T-helper 2 cell treated with Interferon-gamma antibody and Interleukin-4, amounts not matched to agents 5 μg/mL and 100 μg/mL, for 36 hours (primary cell): ENCODE measurements around the gene SHISA4.

Experiments used
- DNase-seq: peaks from one replicate; pipeline ENCODE4 v3.0.0; 2021; ENCODE audit warnings: low spot score
- H3K27ac Mint-ChIP-seq: one replicate; pipeline ENCODE4 v1.8.0; 2021; ENCODE audit warnings: mild to moderate bottlenecking, mixed read lengths
- H3K27me3 Mint-ChIP-seq: one replicate; pipeline ENCODE4 v1.8.0; 2021; ENCODE audit warnings: low read depth, mixed read lengths
- H3K36me3 Mint-ChIP-seq: one replicate; pipeline ENCODE4 v1.8.0; 2021; ENCODE audit warnings: low read depth, mixed read lengths
- H3K4me1 Mint-ChIP-seq: one replicate; pipeline ENCODE4 v1.8.0; 2021; ENCODE audit warnings: low read depth, mixed read lengths
- H3K4me3 Mint-ChIP-seq: one replicate; pipeline ENCODE4 v1.8.0; 2022; ENCODE audit warnings: mild to moderate bottlenecking, moderate library complexity, mixed read lengths
- H3K9me3 Mint-ChIP-seq: one replicate; pipeline ENCODE4 v1.8.0; 2021; ENCODE audit warnings: mixed read lengths

The SHISA4 gene

DNA sequence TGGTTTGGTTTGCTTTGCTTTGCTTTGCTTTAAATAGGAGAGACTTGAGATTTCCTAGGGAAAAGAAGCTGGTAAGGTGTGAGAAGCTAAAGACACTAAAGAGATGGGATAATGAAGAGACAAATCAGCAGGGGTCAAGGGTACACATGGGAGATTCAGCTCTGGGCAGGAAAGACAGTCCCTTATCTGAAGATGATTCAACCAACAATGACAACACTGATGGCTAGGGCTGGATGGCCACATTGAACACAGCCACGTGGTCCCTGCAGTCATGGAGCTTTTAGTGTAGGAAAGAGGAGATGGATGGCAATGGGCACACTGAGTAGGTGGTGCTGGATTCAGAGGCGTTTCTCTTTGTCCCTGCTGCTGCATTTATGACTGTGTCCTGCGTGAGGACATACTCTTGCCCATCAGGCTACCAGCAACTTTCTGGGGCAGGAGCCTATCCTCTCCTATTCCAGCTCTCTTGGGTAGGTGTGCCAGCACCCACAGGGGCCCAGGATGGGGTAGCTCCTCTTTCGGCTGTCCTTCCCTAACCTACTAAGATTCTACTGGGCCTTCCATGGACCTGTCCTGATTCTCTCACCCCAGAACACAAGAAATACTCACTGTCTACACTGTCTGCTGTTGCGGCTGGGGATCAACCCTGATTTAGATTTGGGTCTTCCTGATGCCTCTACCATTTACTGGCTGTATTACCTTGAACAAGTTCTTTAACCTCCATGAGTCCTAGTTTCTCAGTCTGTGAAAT lies 1.4 kb upstream of the SHISA4 start:
- peaks cover 3% of the 10 kb centered on the region for H3K4me1 Mint-ChIP-seq
- H3K4me3 Mint-ChIP-seq: no peak overlapping the region

DNA sequence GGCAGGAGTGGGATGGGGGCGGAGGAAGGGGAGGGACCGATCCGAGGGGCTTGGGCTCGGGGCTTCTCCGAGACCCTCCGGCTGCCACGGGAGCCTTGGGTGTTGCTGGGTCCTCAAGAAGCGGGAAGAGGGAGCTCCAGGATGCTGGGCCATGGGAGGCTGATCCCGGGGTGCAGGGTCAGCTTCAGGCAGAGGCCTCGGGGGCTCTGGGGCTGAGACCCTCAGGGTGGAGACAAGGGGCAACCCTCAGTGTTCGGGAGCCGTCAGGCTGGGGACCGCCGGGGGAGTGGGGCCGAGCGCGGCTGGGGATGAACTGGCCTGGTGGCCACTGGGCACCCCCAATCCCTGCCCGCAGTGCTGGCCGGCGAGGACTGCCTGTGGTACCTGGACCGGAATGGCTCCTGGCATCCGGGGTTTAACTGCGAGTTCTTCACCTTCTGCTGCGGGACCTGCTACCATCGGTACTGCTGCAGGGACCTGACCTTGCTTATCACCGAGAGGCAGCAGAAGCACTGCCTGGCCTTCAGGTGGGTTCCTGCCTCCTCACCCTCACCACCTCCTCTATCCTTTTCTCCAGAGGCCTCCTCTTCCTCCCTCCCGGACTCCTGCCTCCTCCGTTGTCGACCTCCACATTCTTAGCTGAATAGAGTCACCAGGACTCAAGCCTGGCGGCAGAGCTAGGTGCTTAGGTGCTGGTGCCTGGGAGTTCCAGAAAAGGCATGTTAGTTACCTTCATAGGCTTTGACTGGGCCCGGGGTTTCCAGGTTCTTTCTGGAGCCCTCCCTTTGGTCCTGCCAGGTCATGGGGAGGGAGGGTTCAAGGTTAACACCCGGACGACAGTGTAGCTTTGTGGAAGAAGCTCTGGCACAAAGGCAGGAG lies 631 bp downstream of the SHISA4 start:
- no peak for DNase-seq
- Mint-ChIP-seq H3K4me3 (peak overlapping the region; percentile 49), H3K36me3 (peaks cover 1% of the 10 kb centered on the region), H3K27ac (no peak overlapping the region), H3K27me3 (peaks cover 49% of the 10 kb centered on the region), H3K4me1 (no peaks in the 10 kb centered on the region), H3K9me3 (no peaks in the 10 kb centered on the region)

More for the DNA sequence above, 1.4 kb upstream of the SHISA4 start:
- DNase-seq: no peak
- Mint-ChIP-seq H3K27ac (no peak overlapping the region), H3K27me3 (peaks cover 45% of the 10 kb centered on the region), H3K9me3 (no peaks in the 10 kb centered on the region), H3K36me3 (peaks cover 1% of the 10 kb centered on the region)

DNA sequence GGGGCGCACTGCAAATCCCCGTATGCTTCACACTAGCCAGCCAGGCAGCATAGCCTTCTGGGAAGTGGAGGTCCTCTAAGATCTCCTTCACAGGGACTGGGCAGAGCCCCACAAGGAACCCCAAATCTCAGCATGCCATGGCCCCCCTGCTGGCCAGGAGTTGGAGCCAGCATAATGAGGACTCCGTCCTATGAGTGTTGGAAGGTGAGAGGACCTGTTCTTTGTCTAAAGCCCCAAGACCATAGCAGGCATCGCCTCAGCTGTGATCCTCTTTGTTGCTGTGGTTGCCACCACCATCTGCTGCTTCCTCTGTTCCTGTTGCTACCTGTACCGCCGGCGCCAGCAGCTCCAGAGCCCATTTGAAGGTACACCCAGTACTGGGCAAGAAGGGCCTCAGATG lies 1.5 kb downstream of the SHISA4 start:
- peaks cover 4% of the 10 kb centered on the region for H3K4me1 Mint-ChIP-seq
- H3K9me3 Mint-ChIP-seq: no peaks in the 10 kb centered on the region
- no peak overlapping the region for H3K27ac Mint-ChIP-seq
- H3K36me3 Mint-ChIP-seq: peaks cover 1% of the 10 kb centered on the region
- H3K27me3 Mint-ChIP-seq: peaks cover 45% of the 10 kb centered on the region
- no peak for DNase-seq
- H3K4me3 Mint-ChIP-seq: no peak overlapping the region

DNA sequence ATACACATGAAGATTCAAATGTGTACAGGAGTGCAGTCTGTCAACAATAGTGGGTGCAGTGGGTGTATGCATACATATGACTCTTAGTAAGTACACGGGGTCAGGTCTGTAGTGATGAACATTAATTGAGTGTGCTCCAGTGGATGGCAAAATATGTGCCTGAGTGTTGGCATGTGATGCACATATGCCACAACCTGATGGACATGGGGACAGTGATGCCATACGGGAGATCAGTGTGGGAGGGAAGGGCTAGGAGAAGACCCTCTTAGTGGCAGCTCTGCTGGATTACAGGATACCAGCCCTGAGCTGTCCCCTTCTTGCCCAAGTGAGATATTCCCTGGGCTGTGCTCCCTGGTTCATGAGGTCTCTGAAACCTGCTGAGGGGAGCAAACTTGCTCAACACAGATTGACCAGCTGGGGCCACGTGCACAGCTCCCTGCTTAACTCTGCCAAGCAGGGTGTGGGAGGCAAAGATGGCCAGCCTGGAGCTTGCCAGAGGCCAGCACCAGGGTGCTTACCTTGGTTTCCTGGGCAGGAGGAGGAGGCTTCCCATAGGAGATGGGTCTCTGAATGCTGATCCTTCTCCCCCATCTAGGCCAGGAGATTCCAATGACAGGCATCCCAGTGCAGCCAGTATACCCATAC lies 2.2 kb downstream of the SHISA4 start:
- Mint-ChIP-seq H3K27ac (no peak overlapping the region), H3K27me3 (peaks cover 44% of the 10 kb centered on the region), H3K9me3 (no peaks in the 10 kb centered on the region), H3K4me1 (peaks cover 5% of the 10 kb centered on the region), H3K4me3 (no peak overlapping the region), H3K36me3 (peaks cover 1% of the 10 kb centered on the region)
- DNase-seq: no peak

DNA sequence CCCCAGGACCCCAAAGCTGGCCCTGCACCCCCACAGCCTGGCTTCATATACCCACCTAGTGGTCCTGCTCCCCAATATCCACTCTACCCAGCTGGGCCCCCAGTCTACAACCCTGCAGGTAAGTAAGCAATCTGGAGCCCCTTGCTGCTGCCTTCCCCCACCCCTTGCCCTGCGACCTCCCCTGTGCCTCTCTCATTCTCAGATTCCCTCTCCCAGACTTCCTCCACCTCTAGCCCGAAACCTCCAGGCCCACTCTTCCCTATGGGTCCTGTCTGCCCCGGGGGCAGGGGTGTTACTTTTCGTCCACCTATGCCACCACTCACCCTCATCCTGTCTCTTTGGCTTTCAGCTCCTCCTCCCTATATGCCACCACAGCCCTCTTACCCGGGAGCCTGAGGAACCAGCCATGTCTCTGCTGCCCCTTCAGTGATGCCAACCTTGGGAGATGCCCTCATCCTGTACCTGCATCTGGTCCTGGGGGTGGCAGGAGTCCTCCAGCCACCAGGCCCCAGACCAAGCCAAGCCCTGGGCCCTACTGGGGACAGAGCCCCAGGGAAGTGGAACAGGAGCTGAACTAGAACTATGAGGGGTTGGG lies 2.9 kb downstream of the SHISA4 start:
- H3K9me3 Mint-ChIP-seq: no peaks in the 10 kb centered on the region
- H3K36me3 Mint-ChIP-seq: peaks cover 1% of the 10 kb centered on the region
- H3K4me1 Mint-ChIP-seq: peaks cover 11% of the 10 kb centered on the region
- no peak for DNase-seq
- peaks cover 44% of the 10 kb centered on the region for H3K27me3 Mint-ChIP-seq
- H3K4me3 Mint-ChIP-seq: no peak overlapping the region
- no peak overlapping the region for H3K27ac Mint-ChIP-seq

DNA sequence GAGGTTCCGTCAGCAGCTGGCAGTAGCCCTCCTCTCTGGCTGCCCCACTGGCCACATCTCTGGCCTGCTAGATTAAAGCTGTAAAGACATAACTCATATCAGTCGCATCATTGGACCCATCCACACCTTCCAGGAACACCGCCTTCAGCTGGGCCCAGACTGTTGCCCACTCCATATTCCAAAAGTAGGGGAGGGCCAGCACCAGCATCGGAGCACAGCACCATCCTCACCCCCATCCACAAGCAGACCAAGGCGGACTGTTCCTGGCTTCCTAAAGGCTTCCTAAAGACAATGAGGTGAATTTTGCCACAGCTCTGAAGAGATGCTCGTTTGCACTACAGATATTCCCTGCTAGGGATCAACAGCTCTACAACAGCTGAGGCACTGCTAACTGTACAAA lies 3.5 kb downstream of the SHISA4 start:
- Mint-ChIP-seq H3K27me3 (peaks cover 37% of the 10 kb centered on the region), H3K27ac (no peak overlapping the region), H3K36me3 (peaks cover 1% of the 10 kb centered on the region), H3K4me1 (peaks cover 11% of the 10 kb centered on the region), H3K9me3 (no peaks in the 10 kb centered on the region), H3K4me3 (no peak overlapping the region)
- DNase-seq: no peak

DNA sequence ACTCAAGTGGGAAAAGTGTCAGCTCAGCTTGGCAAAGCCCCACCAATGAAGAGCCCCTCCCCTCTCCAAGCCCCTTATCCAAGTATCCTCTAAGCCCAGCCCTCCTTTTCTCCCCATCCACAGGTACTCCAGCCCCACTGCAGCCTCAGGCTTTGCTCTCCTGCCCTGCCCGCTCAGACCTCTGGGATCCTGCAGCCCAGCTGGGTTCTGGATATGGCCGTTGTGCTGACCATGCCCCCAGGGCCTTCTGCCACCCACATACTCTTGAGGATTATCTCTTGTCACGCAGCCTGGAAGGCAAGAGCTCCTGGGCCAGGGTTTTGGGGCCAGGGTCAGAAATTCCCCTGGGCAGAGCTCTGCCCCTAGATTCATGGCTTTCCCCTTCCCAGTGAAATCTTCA lies 4.7 kb downstream of the SHISA4 start:
- Mint-ChIP-seq H3K36me3 (peaks cover 1% of the 10 kb centered on the region), H3K27me3 (peaks cover 28% of the 10 kb centered on the region), H3K4me1 (peaks cover 11% of the 10 kb centered on the region), H3K27ac (no peak overlapping the region), H3K9me3 (no peaks in the 10 kb centered on the region), H3K4me3 (no peak overlapping the region)
- DNase-seq: no peak

DNA sequence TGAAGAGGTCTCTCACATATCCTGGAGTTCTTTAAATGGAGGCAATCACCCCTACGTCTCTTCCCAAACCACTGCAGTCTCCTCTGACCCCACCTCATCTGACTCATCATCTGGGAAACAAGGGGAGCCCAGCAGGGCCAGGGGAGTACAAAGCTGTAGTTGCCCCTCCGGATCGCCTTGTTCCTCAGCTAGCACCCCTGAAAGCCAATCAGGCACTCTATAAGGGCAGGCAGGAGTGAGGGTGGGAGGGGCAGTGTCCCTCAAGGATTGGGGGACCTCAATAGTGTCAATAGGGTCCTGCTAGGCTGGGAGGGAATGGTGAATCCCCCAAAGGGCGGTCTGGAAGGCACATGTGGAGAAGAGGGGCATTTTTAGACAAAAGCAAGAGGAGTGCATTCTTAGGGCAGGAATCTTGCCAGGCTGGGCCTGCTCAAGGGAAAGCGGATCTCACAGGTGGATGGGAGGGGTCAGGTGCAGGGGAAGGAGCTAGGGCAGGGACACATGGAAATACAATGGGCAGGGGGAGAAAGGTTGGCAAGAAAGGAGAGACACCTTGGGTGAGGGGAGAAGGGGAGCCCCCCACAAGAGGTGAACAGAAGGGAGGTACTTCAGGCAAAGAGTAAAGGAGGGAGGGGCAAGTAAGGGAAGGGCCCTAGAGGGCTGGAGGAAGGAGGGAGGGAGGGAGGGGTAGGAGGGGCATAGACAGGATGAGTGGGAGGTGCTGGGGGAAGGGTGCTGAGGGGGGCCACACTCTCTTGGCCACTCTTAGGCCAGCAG lies 5.8 kb downstream of the SHISA4 start:
- DNase-seq: no peak
- Mint-ChIP-seq H3K27me3 (peaks cover 24% of the 10 kb centered on the region), H3K27ac (no peak overlapping the region), H3K36me3 (peaks cover under 1% of the 10 kb centered on the region), H3K9me3 (no peaks in the 10 kb centered on the region), H3K4me1 (peaks cover 11% of the 10 kb centered on the region), H3K4me3 (no peak overlapping the region)

DNA sequence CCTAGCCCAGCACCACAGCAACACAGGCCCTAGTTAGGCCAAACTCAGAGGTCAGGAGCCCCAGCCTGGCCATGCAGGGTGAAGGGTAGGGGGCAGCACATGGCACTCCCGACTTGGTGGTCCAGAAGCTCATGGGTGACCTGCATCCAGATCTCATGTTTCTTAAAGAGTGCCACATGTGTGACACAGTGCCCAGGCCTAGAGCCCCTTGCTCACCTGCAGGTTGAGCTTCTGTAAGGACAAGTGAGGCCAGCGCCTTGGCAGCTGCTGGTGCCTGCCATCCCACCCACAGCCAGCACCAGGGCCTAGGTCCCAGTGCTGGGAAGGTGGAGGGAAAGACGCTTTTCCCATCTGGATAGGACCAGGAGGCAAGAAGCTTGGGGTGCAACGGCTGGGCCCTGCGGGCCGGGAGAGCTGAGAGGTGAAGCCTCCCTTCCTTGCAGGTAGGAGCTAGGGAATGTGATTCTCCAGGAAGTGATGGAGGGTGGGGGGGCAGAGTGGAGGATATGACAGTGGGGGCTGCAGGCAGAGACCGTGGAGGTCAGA lies 6.5 kb downstream of the SHISA4 start:
- Mint-ChIP-seq H3K36me3 (no peaks in the 10 kb centered on the region), H3K4me1 (peaks cover 11% of the 10 kb centered on the region), H3K4me3 (no peak overlapping the region), H3K27ac (no peak overlapping the region), H3K9me3 (no peaks in the 10 kb centered on the region), H3K27me3 (peaks cover 21% of the 10 kb centered on the region)
- DNase-seq: no peak

DNA sequence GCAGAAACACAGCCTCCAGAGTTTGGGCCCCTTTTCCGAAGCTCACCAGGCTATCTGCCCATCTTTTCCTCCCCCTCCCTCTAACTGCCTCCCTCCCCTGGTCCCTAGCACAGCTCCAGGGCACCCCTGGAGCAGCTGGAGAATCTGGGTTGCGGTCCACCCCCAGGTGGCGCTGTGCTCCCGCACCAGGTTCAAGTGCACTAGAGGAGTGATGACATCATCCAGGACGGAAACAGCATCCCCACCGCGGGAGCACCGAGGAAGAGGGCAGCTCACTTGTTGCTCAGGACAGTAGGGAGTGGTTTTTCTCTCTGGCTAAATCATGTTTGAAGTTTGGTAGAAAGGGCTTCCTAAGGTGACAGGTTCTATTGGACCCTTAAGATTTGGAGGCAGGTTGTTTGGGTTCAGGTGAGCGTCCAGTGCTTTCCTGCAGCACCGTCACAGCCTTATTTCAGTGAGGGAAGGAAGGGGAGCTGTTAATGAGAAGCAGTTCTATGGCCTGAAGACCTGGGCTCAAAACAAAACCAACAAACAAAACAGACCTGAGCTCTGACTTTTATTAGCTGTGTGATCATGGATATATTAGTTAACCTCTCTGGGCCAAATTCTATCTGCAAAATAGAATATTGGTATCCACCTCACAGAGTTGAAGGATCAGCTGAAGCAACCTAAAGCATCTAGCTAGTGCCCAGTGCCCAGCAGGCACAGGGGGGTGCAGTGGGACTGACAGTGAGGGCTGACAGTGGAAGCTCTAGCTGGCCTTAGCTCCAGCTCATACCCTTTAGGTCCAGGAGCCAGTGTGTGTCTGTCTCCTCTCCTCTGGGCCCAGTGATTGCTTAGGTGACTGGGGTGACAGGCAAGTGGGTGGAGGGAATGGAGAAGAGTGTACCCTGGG lies 7.5 kb downstream of the SHISA4 start:
- H3K4me1 Mint-ChIP-seq: peaks cover 11% of the 10 kb centered on the region
- peak overlapping the region; percentile 55 for H3K27ac Mint-ChIP-seq
- H3K4me3 Mint-ChIP-seq: peak overlapping the region; percentile 41
- DNase-seq: peak; percentile 83
- H3K27me3 Mint-ChIP-seq: peaks cover 17% of the 10 kb centered on the region
- H3K36me3 Mint-ChIP-seq: no peaks in the 10 kb centered on the region
- no peaks in the 10 kb centered on the region for H3K9me3 Mint-ChIP-seq

DNA sequence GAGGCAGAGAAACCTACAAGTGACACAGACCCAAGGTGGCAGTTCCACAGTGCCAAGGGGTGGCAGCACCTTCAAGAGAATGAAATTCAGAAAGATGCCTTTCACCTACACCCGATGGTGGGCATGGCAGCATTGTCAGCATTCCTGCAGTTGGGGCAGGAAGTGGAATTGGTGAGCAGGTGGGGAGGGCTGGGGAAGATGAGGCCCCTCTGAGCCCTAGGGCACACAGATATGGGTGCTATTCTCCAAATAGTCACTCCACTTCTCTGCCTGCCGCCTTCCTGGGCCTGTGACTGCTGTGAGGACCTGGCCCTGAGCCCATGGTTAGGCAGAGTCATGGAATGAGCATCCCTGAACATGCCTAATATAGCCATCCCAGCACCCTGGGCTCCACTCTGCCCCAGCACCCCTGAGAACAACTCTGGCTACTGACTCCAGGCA lies 8.3 kb downstream of the SHISA4 start:
- Mint-ChIP-seq H3K36me3 (no peaks in the 10 kb centered on the region), H3K4me1 (peaks cover 11% of the 10 kb centered on the region), H3K4me3 (no peak overlapping the region), H3K9me3 (no peaks in the 10 kb centered on the region), H3K27ac (peak overlapping the region; percentile 10), H3K27me3 (peaks cover 11% of the 10 kb centered on the region)
- DNase-seq: no peak

DNA sequence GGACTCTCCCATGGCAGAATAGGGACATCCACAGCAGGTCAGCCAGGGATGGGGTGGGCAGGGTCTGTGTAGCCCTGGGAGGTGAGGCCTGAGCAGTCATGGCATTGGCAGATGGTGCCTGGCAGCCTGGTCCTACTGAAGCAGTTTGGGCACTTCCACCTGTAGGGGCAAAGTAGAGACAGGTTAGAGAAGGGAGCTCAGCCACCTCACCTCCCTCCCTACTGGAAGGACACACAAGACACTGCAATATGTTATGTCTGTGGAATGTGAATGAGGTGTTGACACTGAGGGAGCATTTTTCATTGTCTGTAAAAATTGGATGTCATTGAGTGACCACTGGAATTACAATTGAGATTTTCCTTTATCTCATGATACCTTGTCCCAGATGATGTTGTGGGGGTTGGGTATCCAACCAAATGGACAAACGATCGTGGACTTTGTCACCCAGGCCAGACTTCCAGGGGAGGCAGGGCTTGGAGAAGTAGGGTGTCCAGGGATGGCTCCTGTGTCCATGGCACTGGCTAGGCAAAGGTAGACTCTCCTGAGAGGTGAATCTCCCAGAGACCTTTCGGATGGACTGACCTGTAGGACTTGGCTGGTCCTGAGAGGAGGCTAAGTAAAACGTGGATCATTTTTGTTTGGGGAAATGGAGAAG lies 9.7 kb downstream of the SHISA4 start:
- no peak overlapping the region for H3K4me3 Mint-ChIP-seq
- H3K27me3 Mint-ChIP-seq: peaks cover 7% of the 10 kb centered on the region
- no peaks in the 10 kb centered on the region for H3K36me3 Mint-ChIP-seq
- peaks cover 11% of the 10 kb centered on the region for H3K4me1 Mint-ChIP-seq
- H3K9me3 Mint-ChIP-seq: no peaks in the 10 kb centered on the region
- no peak for DNase-seq
- no peak overlapping the region for H3K27ac Mint-ChIP-seq
